HG03469 (cell line): Measurements from ENCODE around the gene IL1A.

Experiments
- ATAC-seq: cut with Tn5 transposase; IDR thresholded peaks from one replicate; pipeline ENCODE4 v1.9.1; 2021; ENCODE audit warnings: mild to moderate bottlenecking, moderate library complexity, moderate number of reproducible peaks; ENCODE audit not compliant: unreplicated experiment

The IL1A gene

DNA sequence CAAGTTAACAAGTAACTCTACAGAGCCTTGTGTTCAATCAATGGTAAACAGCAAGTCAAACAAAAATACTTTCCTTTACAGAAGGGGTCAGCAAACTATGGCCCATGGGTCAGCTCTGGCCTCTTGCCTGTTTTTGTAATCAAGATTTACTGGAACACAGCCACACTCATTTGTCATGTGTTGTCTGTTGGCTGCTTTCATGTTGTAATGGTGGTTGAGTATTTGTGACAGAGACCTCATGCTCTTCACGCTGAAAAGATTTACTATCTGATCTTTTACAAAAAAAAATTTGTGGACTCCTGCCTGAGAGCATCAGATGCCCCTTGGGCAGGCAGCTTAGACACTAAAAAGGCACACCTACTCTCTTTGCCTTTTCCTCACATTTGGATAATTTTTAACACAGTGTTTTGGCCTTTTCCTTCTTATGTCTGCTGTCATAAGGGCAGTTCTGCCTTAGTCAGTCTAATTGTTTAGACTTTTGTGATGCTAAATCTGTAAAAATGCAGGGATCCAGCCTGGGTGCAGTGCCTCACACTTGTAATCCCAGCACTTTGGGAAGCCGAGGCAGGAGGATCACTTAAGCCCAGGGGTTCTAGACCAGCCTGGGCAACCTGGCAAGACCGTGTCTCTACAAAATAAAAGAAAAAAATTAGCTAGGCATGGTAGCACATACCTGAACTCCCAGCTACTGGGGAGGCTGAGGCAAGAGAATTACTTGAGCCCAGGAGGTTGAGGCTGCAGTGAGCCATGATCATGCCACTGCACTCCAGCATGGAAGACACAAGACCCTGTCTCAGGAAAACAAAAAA, 34.0 kb upstream of the IL1A start:
- ATAC-seq = no peak

DNA sequence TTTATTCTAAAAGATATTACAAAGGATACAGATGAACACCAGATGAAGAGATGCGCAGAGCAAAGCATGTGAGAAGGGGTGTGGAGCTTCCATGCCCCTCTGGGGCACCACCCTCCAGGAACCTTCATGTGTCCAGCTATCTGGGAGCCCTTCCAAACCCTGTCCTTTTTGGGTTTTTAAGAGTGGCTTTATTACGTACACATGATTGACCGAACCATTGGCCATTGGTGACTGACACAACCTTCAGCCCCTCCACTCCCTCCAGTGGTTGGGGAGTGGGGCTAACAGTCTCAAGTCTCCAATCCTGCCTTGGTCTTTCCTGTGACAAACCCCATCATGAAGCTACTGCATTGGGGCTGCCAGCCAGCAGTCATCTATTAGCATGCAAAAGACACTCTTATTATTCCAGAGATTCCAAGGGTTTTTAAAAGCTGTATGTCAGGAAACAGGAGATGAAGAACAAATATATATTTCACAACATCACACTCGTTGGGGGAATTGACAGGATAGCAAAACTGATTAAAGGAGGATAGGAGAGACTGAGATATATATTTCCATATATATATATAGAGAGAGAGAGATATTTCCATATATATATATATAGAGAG, 32.9 kb upstream of the IL1A start:
- ATAC-seq = no peak

DNA sequence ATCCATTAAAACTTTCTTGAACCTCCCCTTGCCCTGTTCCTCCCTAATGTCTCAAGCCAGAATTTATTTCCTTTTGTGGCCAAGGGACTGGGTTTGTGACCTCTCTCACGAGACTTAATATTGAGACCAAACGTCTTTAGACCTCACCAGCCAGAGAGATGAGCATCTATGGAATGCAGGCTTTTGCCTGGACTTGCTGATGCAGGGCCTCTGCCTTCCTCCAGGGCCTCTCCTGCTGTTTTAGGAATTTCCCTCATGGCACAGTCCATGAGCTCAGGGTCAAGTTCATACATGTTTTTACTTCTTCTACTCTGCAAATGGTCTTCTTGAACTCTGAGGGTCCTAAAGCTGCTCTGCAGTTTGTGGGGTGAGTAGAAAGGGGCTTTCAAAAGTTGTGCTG, 30.0 kb upstream of the IL1A start:
- no peak for ATAC-seq

DNA sequence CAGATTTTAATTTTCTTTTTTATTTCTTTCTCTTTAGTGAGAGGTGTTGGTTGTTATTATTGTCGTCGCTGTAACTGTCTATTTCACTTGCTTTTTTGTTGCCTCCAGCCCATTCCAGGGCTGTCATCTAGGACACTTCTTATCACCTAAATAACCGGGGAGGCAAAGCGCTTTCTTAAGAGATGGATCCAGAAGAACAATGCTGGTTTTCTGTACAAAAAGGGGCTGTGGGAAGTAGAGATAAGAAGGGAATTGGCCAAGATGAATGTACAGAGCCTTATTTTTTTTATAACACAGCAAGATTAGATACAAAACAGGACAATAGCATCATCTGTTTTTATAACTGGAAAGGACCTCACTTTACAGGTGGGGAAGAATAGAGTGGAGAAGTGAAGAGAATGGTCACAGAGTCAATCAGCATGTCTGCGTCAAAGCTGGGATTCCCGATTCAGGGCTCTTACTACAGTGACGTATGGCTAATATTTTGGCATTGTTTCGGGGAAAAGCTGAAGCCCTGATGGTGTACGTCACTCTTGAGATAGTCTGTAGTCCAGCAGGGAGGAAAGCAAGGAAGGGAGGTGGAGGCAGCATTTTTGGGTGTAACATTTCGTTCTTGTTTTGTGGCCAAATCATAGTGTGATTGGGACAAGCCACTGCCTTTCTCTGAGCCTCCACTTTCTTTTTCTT, 29.1 kb upstream of the IL1A start:
- ATAC-seq = no peak

DNA sequence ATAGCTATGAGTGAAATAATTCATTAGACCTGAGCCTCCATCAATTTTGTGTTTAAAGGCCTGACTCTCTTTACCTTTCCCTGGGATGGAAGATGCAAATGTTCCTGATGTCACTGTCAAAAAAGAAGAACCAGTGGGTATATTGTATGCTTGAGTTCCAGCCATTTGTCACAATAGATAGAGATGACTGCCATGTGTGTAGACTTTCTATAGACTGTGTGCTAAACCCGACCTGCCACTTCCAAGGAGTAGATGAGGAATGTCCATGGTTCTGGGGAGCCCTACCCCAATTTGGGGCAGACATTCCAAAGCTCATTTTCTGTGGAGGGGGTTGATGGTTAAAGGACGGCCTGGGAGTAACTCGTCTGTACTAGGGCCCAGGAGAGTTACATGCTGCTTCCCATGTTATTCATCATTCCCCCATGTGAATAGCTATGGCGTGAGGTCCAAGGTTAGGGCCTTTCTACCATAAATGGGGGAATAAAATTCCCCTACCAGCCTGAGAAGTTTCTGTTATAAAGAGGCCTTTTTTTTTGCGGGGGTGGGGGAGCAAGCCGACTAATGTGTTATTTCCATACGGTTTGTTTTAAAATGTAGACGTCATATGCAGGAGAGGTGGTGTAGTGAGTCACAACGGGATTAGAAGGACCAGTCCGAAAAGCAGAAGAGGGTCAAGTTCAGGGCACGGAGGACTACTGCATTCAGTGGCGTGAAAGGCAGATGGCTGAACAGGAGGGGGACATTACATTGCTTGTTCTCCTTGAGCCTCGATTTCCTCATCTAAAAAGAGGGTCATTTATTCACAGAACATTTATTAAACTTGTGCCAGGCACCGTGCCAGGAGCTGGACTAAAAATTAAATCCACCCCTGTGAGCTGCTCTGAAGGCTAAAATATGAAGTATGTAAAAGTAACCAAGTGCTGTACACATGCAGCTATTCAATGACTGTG, 28.3 kb upstream of the IL1A start:
- no peak for ATAC-seq

DNA sequence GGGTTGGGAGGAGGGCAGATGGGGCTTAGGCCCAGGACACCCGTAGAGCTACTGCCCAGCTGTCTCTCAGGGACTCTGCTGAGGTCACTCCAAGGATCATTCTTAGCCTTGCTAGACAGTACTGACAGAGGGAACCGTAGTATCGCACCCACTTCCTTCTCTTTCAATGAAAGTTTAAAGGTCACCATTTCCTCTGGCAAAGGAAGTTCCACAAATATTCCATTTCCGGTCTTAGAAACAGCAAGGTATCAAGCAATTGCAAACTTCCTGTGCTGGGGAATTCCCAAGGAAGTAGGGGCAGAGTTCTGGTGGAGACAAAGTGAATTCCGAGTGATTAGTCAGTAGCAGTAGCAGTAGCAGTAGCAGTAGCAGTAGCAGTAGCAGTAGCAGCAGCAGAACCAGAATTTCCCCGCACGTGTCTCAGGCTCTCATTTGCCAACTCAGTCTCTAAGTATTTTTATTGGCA, 27.6 kb upstream of the IL1A start:
- no peak for ATAC-seq

DNA sequence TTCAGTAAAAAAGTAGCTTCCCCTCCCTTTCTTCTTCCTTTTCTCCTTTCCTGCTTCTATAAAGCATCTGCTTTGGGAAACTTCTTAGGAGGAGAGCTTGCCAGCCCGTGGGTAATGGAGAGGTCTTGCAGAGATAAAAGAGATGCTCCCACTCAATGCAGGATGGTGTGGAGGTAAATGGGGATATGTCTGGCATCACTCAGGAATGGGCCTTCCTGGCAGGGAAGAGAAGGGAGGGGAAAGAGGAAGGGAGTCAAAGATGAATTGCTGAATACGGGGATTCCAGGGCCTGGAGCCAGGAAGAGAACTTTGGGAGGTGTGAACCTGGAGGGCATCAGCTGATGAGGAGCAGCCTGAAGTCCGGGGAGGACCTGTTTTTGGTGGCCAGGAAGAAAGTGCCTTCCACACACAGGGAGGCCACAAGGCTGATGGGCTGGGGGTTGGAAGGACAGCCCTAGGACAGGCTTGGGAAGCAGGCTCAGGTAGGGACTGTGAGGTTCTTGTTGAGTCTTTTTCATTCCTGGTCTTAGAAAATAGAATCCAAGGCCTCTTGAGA, 27.1 kb upstream of the IL1A start:
- no peak for ATAC-seq

DNA sequence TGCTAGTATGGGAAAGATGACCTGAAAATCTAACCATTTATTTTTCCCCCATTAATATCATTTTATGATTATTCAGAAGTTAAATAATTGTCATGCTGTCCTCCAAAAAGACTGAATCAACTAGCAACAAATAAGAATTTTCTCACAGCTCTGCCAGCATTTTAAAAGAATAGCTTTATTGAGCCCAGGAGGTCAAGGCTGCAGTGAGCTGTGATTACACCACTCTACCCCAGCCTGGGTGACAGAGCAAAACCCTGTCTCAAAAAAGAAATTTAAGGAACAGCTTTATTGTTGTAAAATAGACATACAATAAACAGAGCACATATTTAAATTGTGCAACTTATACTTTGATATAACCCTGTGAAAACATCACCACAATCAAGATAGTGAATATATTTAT, 24.8 kb upstream of the IL1A start:
- no peak for ATAC-seq

DNA sequence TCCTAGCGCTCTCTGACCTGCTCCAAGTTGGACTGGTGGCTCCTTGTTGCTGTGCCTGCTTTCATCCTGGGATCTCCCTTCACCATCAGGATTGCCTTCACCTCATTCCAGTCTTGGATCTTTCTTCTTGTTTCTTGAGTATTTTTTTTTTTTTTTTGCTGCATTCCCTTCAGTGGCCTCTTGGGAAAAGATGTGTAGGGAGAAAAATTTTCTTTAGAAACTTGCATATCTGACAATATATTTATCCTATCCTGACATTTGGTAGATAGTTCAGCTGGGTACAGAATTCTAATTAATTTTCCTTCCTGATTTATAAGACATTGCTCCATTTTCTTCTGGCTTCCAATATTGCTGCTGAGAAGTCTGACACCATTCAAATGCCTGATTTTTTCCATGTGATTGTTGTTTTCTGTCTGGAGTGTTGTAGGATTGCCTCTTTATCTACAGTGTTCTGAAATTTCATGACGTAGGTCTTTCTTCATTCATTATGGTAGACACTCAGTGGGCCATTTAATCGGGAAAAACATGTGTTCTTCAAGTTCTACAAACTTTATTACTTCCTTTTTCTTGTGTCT, 23.0 kb upstream of the IL1A start:
- no peak for ATAC-seq

DNA sequence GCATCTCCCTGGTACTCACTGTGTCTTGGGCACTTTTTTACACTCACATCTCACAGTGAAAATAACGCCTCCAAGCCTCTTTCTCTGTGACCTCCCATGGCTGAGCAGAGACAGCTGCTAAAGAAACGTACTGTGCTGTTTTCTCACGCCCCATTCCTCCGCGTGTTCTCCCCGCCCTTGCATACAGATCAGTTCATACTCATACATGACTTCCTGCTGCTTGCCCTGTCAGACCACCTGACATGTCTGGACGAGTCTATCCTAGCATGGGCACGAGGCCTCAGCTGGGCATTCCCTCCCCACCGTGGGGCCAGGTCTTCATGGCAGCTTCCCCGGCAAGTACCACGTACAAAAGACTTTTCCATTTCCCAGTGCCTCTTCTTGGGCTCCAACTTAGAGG, 21.2 kb upstream of the IL1A start:
- no peak for ATAC-seq

DNA sequence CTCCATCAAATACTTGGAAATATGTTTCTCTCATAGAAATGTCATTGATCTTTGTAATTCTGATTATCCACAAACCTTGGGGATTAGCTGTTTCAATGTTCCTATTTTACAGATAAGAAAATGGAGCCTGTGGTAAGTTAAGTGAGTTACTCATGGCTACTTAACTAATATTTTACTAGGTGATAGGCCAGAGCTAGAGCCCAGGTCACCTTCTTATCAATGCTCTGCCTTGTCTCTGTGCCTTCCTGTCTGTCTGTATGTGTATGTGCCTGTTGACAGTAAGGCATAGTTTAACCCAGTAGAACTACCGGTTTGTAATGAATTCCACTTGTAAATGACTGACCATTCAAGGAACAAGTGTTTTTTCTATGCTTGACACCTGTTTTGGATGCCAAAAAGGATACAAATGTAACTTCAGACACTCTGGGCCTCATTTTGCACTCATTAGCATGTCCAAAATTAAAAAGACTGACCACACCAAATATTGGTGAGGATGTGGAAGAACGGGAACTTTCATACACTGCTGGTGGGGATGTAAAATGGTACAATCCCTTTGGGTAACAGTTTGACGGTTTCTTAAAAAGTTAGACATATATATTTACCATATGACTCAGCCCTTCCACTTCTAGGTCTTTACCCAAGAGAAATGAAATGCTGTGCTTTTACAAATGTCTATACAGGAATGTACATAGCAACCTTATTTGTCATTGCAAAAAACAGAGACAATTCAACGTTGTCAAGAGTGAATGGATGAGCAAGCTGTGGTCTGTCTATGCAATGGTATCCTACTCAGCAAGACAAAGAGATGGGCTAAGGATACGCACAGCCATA, 19.6 kb upstream of the IL1A start:
- ATAC-seq = no peak

DNA sequence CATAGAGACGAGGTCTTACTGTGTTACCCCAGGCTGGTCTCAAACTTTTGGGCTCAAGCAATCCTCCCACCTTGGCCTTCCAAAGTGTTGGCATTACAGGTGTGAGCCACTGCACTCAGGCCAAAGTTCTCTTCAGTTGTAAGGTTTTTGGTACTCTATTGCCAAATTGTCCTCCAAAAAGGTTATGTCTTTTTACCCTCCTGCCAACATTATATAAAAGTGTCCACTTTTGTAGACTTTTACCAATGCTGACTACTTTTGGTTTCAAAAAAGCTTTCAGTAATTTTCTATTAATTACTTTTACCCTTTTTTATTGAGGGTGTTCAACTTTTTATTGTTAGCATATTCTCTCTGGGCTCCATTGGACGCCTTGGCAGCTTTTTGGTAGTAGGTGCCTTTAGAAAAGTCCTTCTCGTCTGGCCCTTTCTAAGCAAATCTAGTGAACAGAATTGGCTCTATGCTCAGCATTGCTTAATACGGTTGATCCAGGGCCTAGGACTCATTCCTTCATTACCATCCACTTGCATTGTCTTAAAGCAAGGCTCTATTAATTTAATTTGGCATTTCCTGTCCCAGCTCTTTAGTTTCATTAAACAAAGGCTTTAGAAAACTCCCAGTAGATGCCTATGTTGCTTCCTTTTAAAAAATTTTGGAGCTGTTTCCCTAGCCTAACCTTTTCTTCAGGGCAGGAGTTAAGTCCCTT, 16.7 kb upstream of the IL1A start:
- ATAC-seq = no peak

DNA sequence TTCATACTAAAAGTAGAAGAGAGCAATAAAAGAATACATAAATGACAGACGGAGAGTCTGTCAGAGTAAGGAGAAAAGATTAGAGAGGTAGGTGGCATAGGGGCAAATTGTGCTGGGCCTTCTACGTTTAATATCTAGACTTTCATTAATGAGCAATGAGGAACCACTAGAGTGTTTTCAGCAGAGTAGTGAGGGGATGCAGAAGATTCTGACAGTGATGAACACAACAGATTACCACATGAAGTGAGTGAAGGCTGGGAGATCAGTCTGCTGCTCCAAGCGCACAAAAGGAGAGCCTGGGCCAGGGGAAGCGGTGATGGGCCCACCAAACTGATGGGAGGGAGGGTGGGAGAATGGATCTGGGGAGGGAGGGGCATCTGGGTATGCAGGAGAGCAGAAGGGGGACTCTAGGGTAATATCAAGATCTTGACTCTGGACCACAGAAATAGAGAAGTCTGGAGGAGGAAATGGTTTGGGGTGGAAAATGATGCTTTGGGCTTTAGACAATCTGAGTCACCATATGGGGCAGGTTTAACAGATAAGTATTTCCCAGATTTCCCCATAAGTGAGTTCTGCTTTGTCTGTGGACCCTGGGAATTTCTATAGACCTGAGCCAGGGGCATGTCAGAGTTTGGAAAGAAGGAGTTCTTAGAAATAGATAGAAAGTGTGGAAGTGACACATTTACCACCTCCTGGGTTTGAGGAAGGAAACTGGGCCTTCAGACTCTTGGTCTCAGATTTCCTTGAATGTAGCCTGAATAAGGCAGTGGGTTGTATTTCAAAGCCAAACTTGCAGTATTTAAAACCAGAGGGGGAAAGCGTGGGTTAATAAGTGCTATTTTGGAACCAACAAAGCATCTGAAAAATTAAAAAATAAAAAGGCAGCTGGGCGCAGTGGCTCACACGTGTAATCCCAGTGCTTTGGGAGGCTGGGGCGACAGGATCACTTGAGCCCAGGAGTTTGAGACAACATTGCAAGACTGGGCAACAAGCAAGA, 15.0 kb upstream of the IL1A start:
- no peak for ATAC-seq

DNA sequence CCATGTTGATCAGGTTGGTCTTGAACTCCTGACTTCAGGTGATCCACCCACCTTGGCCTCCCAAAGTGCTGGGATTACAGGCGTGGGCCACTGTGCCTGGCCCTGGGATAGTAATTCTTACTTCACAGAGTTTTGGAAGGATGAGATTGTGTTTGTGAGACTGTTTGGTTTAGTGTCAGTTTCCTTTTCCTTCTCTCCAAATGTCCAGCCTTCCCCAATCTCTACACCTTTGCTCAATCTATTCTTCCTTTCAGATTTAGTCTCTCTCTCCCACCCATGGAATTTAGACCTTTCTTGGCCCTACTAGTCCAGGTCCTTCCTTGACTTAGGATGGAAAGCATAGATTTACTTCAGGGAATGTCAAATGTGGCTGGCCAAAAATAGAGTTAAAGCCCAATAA, 12.2 kb upstream of the IL1A start:
- no peak for ATAC-seq

DNA sequence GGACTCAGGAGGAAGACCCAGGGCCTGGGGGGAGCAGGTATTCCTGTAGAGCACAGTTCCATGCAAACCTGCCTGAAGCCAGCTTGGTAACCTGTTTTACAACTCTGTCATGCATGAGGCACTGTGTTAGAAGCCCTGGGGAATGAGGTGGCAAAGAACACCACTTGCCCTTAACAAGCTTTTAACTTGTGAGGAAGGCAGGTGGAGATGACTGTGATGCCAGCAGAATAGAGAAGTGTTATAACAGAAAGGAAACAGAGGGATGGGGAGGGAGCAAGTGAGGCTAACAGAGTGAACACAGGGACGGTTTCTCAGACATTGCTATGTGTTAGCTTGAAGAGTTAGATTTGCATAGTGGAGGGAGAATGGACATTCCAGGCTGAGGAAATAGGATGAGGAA, 11.5 kb upstream of the IL1A start:
- no peak for ATAC-seq

DNA sequence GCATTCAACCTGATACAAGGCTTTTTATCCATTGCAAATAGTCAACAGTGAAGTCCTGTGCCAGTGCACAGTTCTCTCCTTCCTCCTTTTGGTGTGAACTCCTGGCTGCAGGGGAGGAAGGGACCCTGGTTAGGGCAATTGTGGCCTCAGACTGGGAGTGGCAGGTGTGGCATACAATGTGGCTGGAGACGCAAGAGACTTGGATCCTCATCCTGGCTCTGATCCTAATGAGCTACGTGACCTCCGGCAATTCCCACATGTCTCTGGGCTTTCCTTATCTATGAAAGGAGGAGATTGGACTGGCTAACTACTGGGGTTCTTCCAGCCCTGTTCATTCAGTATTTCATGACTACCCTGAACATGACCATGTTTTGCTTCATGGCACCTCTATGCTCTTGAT, 10.5 kb upstream of the IL1A start:
- ATAC-seq = no peak

DNA sequence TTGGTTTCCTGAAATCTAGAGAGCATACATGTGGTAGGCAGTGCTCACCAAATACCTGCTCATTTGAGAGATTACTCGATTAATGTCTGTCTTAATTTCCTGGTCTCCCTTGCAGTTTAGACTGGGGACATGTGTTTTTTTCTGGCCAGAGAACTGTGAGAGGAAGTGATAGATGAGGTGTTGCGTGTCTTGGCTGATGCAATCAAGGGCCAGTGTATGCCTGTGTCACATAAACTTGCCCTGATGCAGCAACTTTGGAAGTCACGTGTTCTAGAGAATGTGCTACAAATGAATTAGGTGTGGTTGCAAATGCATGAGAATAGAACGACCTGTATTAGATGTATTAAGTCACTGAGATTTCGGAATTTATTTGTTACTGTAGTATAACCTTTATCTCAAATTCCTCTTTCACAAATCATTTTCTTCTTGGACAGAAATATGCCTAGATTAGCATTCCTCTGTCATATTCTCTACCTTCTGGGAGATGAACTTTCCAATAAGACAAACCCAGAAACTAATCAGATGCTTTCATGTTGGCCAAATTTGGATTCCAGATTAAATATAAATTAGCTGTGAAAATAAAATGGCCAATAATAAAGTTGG, 9.9 kb upstream of the IL1A start:
- no peak for ATAC-seq
